ENCODE results near the gene HOXB13.

HOXB13 gene

DNA sequence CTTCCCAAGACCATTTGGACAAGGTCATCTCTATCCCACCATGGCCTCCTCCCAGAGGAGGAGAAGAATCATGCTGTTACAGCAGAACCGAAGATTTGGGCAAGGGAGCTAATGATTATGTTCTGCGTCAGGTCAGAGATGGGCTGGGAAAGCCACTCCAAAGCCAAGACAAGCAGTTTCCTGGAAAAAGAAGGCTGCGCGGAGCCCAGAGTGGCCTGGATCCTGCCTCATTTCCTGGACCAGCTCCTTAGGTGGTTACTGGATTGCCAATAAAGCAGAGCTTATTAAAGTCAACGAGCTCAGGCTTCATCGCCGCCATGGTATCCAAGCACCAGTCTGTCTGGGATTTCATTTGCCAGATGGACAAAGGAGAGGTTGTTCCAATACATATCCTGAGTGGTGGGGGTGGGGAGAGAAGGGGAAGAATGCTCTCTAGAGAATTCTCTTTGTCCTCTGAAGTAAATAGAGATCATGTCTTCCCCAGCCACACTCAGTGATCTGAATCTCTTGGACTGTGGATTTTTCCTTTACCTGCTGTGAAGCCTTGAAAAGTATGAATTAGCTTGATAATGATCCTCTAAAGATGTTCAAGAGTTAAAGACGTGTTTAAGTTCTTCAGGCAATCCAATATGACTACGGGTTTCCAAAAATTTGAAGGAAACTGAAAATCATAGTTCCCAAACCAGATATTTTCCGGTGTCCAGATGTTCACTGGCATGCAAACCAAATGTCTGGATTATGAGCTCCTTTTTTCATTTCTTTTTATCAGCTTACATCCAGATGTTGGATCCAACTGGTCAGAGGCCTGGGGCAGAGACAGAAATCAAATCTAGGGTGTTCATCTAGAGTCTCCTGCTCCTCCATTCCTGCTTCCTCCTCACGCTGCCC is 23.9 kb downstream of the HOXB13 start:
- DNase-seq = no peak

- DNase-seq = no peak
Observed at GRCh38 chr17:48701864-48702532, 26.6 kb downstream of the HOXB13 start.

DNA sequence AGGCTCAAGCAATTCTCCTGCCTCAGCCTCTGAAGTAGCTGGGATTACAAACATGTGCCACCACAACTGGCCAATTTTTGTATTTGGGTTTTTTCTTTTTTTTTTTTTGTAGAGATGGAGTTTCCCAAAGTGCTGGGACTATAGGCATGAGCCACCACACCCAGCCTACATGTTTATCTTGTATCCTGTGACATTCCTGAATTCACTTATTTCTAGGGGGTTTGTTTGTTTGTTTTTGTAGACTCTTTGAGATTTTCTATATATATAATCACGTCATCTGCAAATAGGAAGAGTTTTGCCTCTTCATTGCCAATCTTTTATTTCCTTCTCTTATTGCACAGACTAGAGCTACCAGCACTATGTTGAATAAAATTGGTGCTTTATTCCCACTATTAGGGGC is 35.4 kb downstream of the HOXB13 start:
- DNase-seq = no peak

GRCh38 chr17:48692049-48692448 is 36.5 kb downstream of the HOXB13 start:
- no peak for DNase-seq

GRCh38 chr17:48690655-48691054 is 37.9 kb downstream of the HOXB13 start:
- DNase-seq = no peak

DNA sequence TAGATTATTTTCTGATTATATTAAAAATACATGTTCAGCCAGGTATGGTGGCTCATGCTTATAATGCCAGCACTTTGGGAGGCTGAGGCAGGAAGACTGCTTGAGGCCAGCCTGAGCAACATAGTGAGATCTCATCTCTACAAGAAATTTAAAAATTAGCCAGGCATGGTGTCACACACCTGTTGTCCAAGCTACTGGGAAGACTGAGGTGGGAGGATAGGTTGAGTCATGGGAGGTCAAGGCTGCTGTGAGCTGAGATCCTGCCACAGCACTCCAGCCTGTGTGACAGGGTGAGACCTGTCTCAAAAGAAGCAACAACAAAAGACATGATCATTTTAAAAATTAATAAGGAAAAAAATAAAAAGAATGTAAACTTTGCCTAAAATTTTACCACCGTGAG is 46.9 kb downstream of the HOXB13 start:
- DNase-seq = no peak

- no peak for DNase-seq
Observed at GRCh38 chr17:48679385-48680096, 49.0 kb downstream of the HOXB13 start.

- DNase-seq = peak; percentile 52
Observed at GRCh38 chr17:48678141-48678971, 50.2 kb downstream of the HOXB13 start.

DNA sequence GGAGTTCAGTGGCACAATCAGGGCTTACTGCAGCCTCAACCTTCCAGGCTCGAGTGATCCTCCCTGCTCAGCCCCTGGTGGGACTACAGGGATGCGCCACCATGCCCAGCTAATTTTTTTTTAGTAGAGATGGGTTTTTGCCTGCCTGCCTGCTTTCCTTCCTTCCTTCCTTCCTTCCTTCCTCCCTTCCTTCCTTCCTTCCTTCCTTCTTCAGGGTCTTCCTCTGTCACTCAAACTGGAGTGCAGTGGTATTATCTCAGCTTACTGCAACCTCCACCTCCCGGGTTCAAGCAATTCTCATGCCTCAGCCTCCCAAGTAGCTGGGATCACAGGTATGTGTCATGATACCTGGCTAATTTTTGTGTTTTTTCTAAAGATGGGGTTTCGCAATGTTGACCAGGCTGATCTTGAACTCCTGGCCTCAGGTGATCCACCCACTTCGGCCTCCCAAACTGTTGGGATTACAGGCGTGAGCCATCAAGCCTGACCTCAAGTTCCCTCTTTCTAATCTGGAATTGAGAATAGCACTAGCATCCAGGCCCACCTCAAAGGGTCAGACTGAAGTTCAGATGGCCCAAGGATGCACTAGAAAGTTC is 51.5 kb downstream of the HOXB13 start:
- no peak for DNase-seq
